Activated T-cell treated with anti-CD3 and anti-CD28 coated beads, Interleukin-2, amount 50 U/mL, for 72 hours (primary cell): Measurements from ENCODE around the gene DLGAP1. TPM values are rescaled to one million over a fixed set of nuclear protein-coding genes. Genes with fewer than 3 reads are reported as not detected.

Source experiments
- ATAC-seq, 2 donors: fragments of 150-1000 bp; cut with Tn5 transposase; replicated peaks in 1 of 2; 2 replicates each; pipeline ENCODE4 v1.10.0; 2021; ENCODE audit warnings: moderate library complexity in 2 of 2, mild to moderate bottlenecking in 1 of 2
- DNase-seq, 2 donors: peaks; one replicate each; pipeline ENCODE4 v3.0.0; 2021 to 2022; ENCODE audit warnings: mixed read lengths in 1 of 2
- H3K27ac Mint-ChIP-seq: one replicate; pipeline ENCODE4 v1.8.0; 2022; ENCODE audit warnings: mild to moderate bottlenecking, moderate library complexity, mixed read lengths
- H3K27me3 Mint-ChIP-seq: one replicate; pipeline ENCODE4 v1.8.0; 2022; ENCODE audit warnings: low read depth, mixed read lengths
- H3K36me3 Mint-ChIP-seq, 2 donors: one replicate each; pipeline ENCODE4 v1.8.0; 2022; ENCODE audit warnings: mixed read lengths in 2 of 2, mild to moderate bottlenecking in 1 of 2; ENCODE audit not compliant: insufficient read depth in 2 of 2
- H3K4me1 Mint-ChIP-seq: one replicate; pipeline ENCODE4 v1.8.0; 2022; ENCODE audit warnings: low read depth, mixed read lengths
- H3K4me3 Mint-ChIP-seq, 2 donors: one replicate each; pipeline ENCODE4 v1.8.0; 2022; ENCODE audit warnings: mild to moderate bottlenecking in 2 of 2, mixed read lengths in 2 of 2, moderate library complexity in 2 of 2
- H3K9me3 Mint-ChIP-seq, 2 donors: one replicate each; pipeline ENCODE4 v1.8.0; 2022; ENCODE audit warnings: mixed read lengths in 2 of 2
- total RNA-seq, 2 donors: library from RNA; stranded (reverse); gene quantifications; one replicate each; pipeline ENCODE4 v1.2.3, GENCODE V29; 2022

The DLGAP1 gene
- total RNA-seq, 2 donors from 2014 or later, result 0.17 to 0.51 TPM

DNA sequence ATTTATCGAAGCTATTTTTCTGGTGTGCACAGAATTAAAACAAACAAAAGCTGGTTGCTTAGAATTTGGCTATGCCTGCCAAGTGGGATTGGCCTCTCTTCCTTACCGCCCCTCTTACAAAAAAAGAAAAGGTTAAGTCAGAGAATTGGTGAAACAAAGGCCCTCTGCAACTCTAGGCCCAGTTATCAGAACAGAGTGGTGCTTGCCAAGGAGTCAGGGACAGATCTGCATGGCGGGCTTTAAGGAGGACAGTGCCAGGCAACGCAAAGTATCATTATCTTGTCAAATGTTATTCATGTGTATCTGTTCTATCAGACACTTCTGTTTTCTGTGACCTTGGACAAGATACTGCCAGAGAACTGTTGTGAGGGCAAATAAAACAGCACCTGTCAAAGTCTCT lies 926.9 kb downstream of the DLGAP1 start:
- peaks cover 24% of the 10 kb centered on the region for H3K4me1 Mint-ChIP-seq
- DNase-seq (no peak), ATAC-seq (no peak)
- H3K27me3 Mint-ChIP-seq, result no peaks in the 10 kb centered on the region
- H3K36me3 Mint-ChIP-seq, result peaks cover 2 to 6% of the 10 kb centered on the region in 2 donors
- H3K9me3 Mint-ChIP-seq, result peaks cover 0 to 2% of the 10 kb centered on the region in 2 donors
- no peak overlapping the region for H3K27ac Mint-ChIP-seq
- no peak overlapping the region for H3K4me3 Mint-ChIP-seq

DNA sequence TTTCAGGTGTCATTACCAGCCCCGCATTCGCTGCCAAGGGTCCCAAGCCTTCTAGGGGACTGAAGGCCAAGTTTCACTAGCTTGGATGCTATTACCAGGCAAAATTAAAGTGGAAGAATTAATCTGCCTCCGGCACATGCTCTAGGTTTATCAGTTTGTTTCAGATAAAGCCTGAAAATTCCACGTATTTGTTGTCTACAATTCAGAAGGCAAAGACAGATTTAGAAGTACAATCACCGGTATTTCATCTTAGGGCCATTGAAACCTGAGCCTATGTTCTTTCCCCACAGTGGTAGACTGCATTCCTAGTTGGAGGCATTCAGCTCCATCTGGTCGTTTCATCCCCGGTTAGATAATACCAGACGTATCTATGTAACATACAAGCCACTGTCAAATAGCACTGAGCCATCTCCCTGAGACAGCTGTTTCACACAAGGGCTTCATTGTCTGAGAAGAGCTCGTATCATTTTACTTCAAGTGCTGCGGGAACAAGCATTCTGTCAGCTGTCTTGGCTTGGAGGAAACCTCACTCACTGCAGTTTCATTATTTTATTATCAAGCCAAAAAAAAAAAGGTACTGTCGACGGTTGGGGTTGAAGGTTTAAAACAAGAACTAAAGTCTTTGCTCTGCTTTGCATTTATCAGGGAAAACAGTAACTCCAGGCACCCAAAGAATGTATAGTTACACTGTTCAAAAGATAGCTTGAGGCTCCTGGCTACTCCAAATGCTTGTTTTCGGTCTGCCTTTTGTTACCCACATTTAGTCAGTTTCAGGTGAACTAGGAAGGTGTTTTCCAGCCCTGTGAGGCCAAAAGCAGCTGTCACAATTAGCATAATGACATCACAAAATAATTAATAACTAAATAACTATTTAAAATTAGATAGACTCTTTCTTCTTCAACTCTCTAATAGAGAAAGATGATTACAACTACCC lies 928.4 kb downstream of the DLGAP1 start:
- ATAC-seq (peak in 1 of 2 donors; percentile 17), DNase-seq (no peak)
- Mint-ChIP-seq H3K27ac (no peak overlapping the region), H3K27me3 (peaks cover 1% of the 10 kb centered on the region), H3K9me3 (peaks cover 0 to 4% of the 10 kb centered on the region in 2 donors), H3K36me3 (peaks cover 3 to 8% of the 10 kb centered on the region in 2 donors), H3K4me1 (peaks cover 24% of the 10 kb centered on the region), H3K4me3 (peak overlapping the region; percentile 48 to 68)

DNA sequence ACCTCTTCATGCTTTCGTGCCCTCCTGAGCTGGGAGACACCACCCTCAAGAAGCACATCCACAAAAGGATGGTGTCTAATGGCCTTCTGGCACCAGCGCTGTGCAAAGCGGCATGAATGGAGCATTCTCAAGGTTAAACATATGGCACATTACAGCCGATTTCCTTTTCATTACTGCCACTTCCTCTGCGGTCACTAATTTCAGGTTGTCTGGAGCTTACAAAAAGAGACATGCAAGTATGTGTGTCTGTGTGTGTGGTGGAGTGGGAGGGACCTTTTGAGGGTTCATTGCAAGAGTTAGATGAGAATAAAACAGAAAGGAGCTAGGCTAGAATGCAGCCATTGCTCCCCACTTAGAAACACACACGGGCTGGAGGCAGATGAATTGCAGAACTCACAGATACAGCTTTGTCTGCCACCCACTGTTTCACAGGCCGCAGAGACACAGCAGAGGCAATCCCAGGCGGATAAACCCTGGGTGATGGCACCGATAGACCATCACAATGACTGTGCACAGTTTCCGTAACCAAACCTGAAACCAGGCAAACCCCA lies 929.2 kb downstream of the DLGAP1 start:
- Mint-ChIP-seq H3K4me1 (peaks cover 24% of the 10 kb centered on the region), H3K27me3 (peaks cover 9% of the 10 kb centered on the region), H3K4me3 (peak overlapping the region; percentile 48 to 68), H3K36me3 (peaks cover 3 to 8% of the 10 kb centered on the region in 2 donors), H3K27ac (no peak overlapping the region), H3K9me3 (peaks cover 0 to 4% of the 10 kb centered on the region in 2 donors)
- ATAC-seq, result peak; percentile 92 to 93
- DNase-seq, result peak; percentile 50 to 54

DNA sequence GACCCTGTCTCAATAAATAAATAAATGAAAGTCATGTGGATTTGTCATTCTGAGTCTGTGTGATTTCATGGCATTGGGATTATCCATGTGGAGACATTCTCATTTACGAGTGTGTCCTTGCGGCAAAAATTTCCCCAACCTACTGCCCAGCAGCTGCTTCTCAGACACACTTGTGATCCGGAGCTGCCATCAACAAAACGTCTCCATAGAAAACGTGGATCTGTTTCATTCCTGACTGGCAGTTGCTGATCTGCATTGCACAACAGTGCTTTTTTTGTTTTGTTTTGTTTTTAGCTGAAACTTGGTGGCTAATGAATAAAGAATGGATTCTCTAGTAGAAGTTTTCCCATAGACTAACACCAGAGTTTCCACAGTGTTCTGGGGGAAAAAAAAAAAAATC lies 930.4 kb downstream of the DLGAP1 start:
- Mint-ChIP-seq H3K4me3 (no peak overlapping the region), H3K27me3 (peaks cover 19% of the 10 kb centered on the region), H3K4me1 (peaks cover 24% of the 10 kb centered on the region), H3K36me3 (peaks cover 3 to 8% of the 10 kb centered on the region in 2 donors), H3K9me3 (peaks cover 0 to 4% of the 10 kb centered on the region in 2 donors), H3K27ac (no peak overlapping the region)
- no peak for DNase-seq
- no peak for ATAC-seq

DNA sequence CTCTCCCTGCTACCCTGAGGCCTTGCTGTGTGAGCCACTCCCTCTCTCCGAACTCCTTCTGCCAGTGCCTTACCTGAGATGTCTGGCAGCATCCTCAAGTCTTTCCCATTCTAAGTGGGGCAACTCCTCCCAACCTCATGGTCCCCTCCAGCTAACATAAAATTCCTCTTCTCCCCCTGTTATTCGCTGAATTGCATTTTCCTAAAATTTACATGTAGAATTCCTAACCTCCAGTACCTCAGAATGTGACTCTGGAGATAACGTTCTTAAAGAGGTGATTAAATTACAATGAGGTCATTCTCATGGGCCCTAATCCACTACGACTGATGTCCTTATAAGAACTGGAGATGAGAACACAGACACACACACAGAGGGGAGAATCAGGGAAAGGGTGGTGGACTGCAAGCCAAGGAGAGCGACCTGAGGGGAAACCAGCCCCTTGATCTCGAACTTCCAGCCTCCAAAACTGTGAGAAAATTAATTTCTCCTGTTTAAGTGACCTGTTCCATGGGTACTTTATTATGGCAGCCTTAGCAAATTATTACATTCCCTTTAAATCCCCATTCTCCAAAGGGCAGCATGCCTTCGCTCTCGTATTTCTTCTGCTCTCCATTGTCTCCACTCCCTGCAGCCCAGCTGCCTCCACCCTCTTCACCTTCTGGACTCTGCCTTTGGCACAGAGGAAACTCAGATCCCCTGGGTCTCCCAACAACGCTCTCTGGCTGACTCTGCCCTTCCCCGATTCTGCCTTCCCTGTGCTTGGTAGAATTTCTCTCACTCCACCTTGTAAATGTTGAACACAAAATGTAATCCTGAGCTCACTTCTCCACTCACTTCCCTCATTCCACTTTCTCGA lies 934.6 kb downstream of the DLGAP1 start:
- Mint-ChIP-seq H3K4me3 (no peak overlapping the region), H3K36me3 (peaks cover 3 to 8% of the 10 kb centered on the region in 2 donors), H3K4me1 (peaks cover 7% of the 10 kb centered on the region), H3K27ac (no peak overlapping the region), H3K27me3 (peaks cover 30% of the 10 kb centered on the region), H3K9me3 (peaks cover 0 to 4% of the 10 kb centered on the region in 2 donors)
- no peak for ATAC-seq
- no peak for DNase-seq

DNA sequence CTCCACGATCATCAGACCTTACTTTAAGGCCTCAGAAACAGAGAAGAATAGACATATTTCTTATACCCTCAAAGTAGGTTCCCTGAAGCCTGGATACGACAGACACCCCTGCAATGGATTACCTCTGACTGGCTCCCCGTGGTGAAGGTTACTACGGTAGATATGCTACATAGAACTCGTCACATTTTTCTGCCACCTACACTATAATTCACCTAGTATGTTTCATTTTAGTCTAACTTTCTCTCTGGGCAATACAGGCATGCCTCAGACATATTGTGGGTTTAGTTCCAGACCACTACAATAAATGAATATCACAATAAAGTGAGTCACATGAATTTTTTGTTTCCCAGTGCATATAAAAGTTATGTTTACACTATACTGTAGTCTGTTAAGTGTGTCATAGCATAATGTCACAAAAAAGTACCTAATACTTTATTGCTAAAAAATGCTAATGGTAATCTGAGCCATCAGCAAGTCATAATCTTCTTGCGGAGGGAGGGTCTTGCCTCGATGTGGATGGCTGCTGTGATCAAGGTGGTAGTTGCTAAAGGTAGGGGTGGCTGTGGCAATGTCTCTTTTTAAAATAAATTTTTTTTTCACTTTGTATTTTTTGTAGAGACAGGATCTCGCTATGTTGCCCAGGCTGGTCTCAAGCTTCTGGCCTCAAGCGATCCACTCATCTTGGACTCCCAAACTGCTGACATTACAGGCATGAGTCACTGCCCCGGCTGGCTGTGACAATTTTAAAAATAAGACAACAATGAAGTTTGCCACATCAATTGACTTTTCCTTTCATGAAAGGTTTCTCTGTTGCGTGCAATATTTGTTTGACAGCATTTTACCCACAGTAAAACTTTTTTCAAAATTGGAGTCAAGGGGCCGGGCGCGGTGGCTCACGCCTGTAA lies 940.5 kb downstream of the DLGAP1 start:
- DNase-seq, result no peak
- Mint-ChIP-seq H3K36me3 (no peaks in the 10 kb centered on the region), H3K27me3 (peaks cover 19% of the 10 kb centered on the region), H3K4me1 (peaks cover 30% of the 10 kb centered on the region), H3K27ac (no peak overlapping the region), H3K4me3 (peak overlapping the region in 1 of 2 donors; percentile 25), H3K9me3 (no peaks in the 10 kb centered on the region)
- peak; percentile 39 to 55 for ATAC-seq

DNA sequence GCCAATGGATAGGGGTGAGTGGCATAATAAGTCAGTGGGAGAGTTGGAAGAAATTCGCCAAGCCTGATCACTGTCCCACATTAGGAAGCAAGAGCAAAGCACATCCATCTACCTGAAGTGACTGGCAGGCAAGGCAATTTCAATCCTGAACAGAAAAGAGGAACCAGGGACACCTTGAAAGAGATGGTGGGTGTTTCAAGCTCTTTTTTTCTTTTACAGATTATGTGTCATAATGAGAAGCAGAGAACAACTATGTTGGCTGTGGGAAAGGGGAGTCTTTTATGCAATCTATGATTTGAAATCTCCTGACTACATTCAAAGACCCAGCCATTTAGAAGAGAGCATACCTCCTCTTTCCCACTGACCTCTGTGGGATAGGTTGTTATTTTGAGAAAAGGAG lies 941.6 kb downstream of the DLGAP1 start:
- DNase-seq (no peak), ATAC-seq (peak; percentile 24 to 28)
- peaks cover 30% of the 10 kb centered on the region for H3K4me1 Mint-ChIP-seq
- H3K27ac Mint-ChIP-seq, result no peak overlapping the region
- no peaks in the 10 kb centered on the region for H3K9me3 Mint-ChIP-seq
- peaks cover 16% of the 10 kb centered on the region for H3K27me3 Mint-ChIP-seq
- no peak overlapping the region for H3K4me3 Mint-ChIP-seq
- no peaks in the 10 kb centered on the region for H3K36me3 Mint-ChIP-seq

DNA sequence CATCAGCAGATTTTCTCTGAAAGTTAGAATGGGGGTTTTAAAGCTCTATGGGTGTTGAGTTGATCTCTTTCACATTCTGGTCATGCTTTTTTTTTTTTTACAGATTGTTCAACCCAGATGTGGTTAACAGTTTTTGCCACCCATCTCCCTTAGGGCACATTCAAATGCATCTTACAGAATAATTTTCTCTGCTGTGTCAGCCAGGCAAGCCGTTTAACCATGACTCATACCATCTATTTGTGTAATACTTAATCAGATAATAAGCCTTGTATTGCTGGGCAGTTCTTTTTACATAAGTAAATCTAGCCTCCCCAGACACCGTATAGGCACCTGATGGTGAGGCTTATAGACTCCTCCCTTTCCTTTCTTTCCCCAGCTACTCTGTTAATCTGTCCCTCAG lies 943.1 kb downstream of the DLGAP1 start:
- peaks cover 8% of the 10 kb centered on the region for H3K27me3 Mint-ChIP-seq
- ATAC-seq, result peak; percentile 63 to 79
- H3K36me3 Mint-ChIP-seq, result no peaks in the 10 kb centered on the region
- no peak overlapping the region for H3K4me3 Mint-ChIP-seq
- no peaks in the 10 kb centered on the region for H3K9me3 Mint-ChIP-seq
- peaks cover 25% of the 10 kb centered on the region for H3K4me1 Mint-ChIP-seq
- no peak for DNase-seq
- H3K27ac Mint-ChIP-seq, result no peak overlapping the region

DNA sequence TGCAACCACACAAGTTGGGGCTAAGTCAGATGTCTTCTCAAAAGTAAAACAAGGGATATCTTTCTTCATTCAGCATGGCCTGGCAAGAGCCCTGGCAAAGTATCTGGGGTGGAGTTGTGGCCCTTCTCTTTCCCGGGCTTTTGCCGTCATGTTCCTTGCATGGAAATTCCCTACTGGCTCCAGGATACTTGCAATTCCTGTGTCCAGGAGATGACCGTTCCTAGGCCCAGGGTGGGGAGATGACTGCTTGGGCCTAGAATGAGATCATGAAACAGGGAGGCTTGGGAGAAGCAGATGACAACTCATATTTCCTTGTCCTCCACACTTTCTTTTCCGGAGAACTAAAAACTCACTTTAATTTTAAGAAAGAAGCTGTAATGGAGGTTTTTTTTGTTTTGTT lies 944.2 kb downstream of the DLGAP1 start:
- H3K4me1 Mint-ChIP-seq, result peaks cover 25% of the 10 kb centered on the region
- H3K36me3 Mint-ChIP-seq, result no peaks in the 10 kb centered on the region
- H3K4me3 Mint-ChIP-seq, result no peak overlapping the region
- no peak overlapping the region for H3K27ac Mint-ChIP-seq
- H3K9me3 Mint-ChIP-seq, result no peaks in the 10 kb centered on the region
- ATAC-seq (no peak), DNase-seq (no peak)
- H3K27me3 Mint-ChIP-seq, result peaks cover 8% of the 10 kb centered on the region

DNA sequence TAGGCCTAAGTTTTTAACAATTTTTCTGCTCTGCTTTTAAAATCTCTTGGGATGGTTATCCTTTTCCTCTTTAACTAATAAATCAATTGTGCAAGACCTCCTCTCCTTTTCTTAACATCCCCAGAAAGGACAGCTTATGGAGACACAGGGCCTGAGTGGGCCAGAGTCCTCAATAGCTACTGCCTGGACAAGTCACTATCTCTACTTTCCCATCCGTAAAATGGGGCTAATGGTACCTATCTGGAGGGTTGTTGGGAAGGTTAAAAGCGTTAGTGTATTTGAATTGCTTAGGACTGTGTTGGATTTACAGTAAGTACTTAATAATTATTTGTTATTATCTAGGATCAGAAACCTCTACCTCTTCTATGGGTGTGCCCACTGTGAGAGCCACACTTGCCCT lies 945.1 kb downstream of the DLGAP1 start:
- H3K27me3 Mint-ChIP-seq, result peaks cover 8% of the 10 kb centered on the region
- H3K9me3 Mint-ChIP-seq, result no peaks in the 10 kb centered on the region

DNA sequence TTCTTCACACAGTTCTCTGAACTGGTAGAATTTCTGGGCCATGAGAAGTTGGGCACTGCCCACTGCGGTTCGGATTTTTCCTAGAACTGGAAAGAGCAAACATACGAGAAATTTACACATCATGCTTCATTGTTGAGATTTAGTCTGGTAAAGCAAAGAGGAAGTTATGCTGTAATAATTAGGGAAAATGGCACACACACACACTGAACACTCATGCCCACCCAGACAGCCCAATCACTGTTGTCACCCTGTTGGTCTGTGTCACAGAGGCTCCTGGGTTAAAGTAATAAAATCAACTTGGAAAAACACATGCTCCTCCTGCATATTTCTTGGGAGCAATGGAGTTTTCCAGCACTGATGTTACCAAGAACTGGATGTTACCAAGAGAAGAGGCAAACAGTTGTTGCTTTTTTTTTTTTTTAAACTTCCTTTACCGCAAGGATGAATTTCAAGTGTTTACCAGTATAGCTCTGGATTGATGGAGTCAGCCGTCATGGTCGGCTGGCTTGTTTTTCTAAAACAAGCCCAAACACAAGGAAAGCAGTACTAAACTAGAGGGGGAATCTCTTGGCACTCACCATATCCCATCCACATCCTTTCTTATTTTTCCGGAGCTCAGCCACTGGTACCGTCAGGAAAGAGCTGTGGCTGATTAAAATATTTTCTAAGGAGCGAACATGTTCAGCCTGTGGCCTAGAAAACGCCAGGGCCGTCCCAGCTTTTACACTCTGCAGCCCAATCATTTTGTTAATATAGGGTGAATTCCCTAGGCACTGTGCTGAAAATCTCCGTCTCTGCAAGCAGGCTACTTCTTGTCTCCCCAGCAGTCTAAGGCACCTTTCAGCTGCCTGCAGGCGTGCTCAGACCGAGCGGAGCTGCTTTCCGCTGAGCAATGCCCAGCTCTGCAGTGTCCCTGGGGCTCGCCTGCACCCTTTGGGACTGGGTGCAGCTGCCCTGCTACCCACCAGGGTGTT lies 946.2 kb downstream of the DLGAP1 start:
- no peak for DNase-seq
- H3K4me1 Mint-ChIP-seq, result peaks cover 22% of the 10 kb centered on the region
- no peak overlapping the region for H3K27ac Mint-ChIP-seq
- H3K36me3 Mint-ChIP-seq, result no peaks in the 10 kb centered on the region
- no peaks in the 10 kb centered on the region for H3K9me3 Mint-ChIP-seq
- H3K27me3 Mint-ChIP-seq, result peaks cover 8% of the 10 kb centered on the region
- no peak for ATAC-seq
- H3K4me3 Mint-ChIP-seq, result no peak overlapping the region

More for the DNA sequence above, 945.1 kb downstream of the DLGAP1 start:
- Mint-ChIP-seq H3K36me3 (no peaks in the 10 kb centered on the region), H3K27ac (no peak overlapping the region), H3K4me1 (peaks cover 25% of the 10 kb centered on the region), H3K4me3 (no peak overlapping the region)
- DNase-seq, result no peak
- no peak for ATAC-seq
